Esophagus squamous epithelium (tissue), 4 donors: Measurements from ENCODE around the gene FGGY.

Experiments used
- CTCF ChIP-seq, 6 experiments: fragments of 450-650 bp in 4 of 6; fragments of 200-600 bp in 2 of 6; sonication (generic) in 2 of 6; IDR thresholded peaks; one replicate each; pipeline ENCODE4 v1.5.1; 2016 to 2019; ENCODE audit warnings: antibody characterized with exemption in 6 of 6, mild to moderate bottlenecking in 4 of 6, moderate library complexity in 4 of 6
- POLR2A ChIP-seq, 4 donors: fragments of 450-650 bp; IDR thresholded peaks; one replicate each; pipeline ENCODE4 v1.6.1; 2017; ENCODE audit warnings: antibody characterized with exemption in 4 of 4, mild to moderate bottlenecking in 4 of 4, moderate library complexity in 3 of 4

GRCh38 chr1:59714966-59715365, 418.1 kb downstream of the FGGY start:
- TF ChIP-seq CTCF (IDR thresholded peaks at IDR 0.05) (no peak), POLR2A (IDR thresholded peaks at IDR 0.05) (no peak)
